NCI-H2196 (cell line): ENCODE data around the gene PTPN9.
"Not testable (repeated sequence)": the region's sequence is repeated elsewhere in the genome, so short reads cannot be mapped to it uniquely, and the experiment has no call there.

ENCODE experiments used
- DNase-seq: peaks from one replicate; lab custom pipeline; 2025; ENCODE audit not compliant: unreplicated experiment; lab: John Stamatoyannopoulos, UW

Gene PTPN9

GRCh38 chr15:75532413-75533250, 46.5 kb downstream of the PTPN9 start:
- DNase-seq: peak; percentile 42

- DNase-seq: no peak
Measured at GRCh38 chr15:75531041-75531450, 48.1 kb downstream of the PTPN9 start.

GRCh38 chr15:75530169-75530568, 48.9 kb downstream of the PTPN9 start:
- no peak for DNase-seq

- not testable (repeated sequence) for DNase-seq
Measured at GRCh38 chr15:75525756-75526155, 53.4 kb downstream of the PTPN9 start.

GRCh38 chr15:75523011-75523410, 56.1 kb downstream of the PTPN9 start:
- DNase-seq: no peak

GRCh38 chr15:75517233-75517632, 61.9 kb downstream of the PTPN9 start:
- DNase-seq: no peak

GRCh38 chr15:75508840-75509532, 70.1 kb downstream of the PTPN9 start:
- peak; percentile 5 for DNase-seq

- no peak for DNase-seq
Measured at GRCh38 chr15:75502360-75502759, 76.8 kb downstream of the PTPN9 start.

- DNase-seq: no peak
Measured at GRCh38 chr15:75493732-75494131, 85.4 kb downstream of the PTPN9 start.

GRCh38 chr15:75483961-75484360, 95.2 kb downstream of the PTPN9 start:
- DNase-seq: no peak

GRCh38 chr15:75483556-75483955, 95.6 kb downstream of the PTPN9 start:
- not testable (repeated sequence) for DNase-seq

GRCh38 chr15:75483106-75483505, 96.0 kb downstream of the PTPN9 start:
- no peak for DNase-seq

- not testable (repeated sequence) for DNase-seq
Measured at GRCh38 chr15:75480463-75480862, 98.7 kb downstream of the PTPN9 start.

GRCh38 chr15:75479670-75480069, 99.4 kb downstream of the PTPN9 start:
- peak; percentile 37 for DNase-seq

- not testable (repeated sequence) for DNase-seq
Measured at GRCh38 chr15:75477094-75477493, 102.0 kb downstream of the PTPN9 start.

GRCh38 chr15:75468913-75469598, 110.1 kb downstream of the PTPN9 start:
- DNase-seq: no peak

- DNase-seq: no peak
Measured at GRCh38 chr15:75460646-75461045, 118.5 kb downstream of the PTPN9 start.

- no peak for DNase-seq
Measured at GRCh38 chr15:75459581-75459980, 119.5 kb downstream of the PTPN9 start.

GRCh38 chr15:75456710-75457109, 122.4 kb downstream of the PTPN9 start:
- DNase-seq: no peak

GRCh38 chr15:75455982-75456531, 123.1 kb downstream of the PTPN9 start:
- DNase-seq: peak; percentile 14

- peak; percentile 70 for DNase-seq
Measured at GRCh38 chr15:75455424-75455981, 123.6 kb downstream of the PTPN9 start.
